ENCODE results near the gene NPM3. TPM values are rescaled to one million over a fixed set of nuclear protein-coding genes. Genes with fewer than 3 reads are reported as not detected.
A peak's percentile ranks its signal among the peaks of the same experiment; 100 is the strongest.
"Not testable (repeated sequence)": the region's sequence is repeated elsewhere in the genome, so short reads cannot be mapped to it uniquely, and the experiment has no call there.

NPM3 gene
- total RNA-seq, 1 donor: 64.8 TPM

GRCh38 chr10:101797403-101798059, 14.3 kb upstream of the NPM3 start:
- Histone ChIP-seq H3K79me2 (ENCODE audit: insufficient read depth, low read length) (peaks cover 84% of the 10 kb centered on the region), H2AFZ (ENCODE audit: low read length) (no peak overlapping the region), H3K36me3 (ENCODE audit: insufficient read depth, low read length) (peaks cover 96% of the 10 kb centered on the region), H3K4me3 (ENCODE audit: insufficient read depth, low read length) (no peak overlapping the region), H3K9me3 (ENCODE audit: low read depth, low read length) (no peaks in the 10 kb centered on the region), H3K4me2 (ENCODE audit: insufficient read depth, low read length) (no peak overlapping the region), H3K27ac (ENCODE audit: low read depth, low read length) (no peak overlapping the region), H3K27me3 (ENCODE audit: insufficient read depth, low read length) (no peaks in the 10 kb centered on the region), H3K4me1 (ENCODE audit: insufficient read depth, low read length) (no peaks in the 10 kb centered on the region), H4K20me1 (ENCODE audit: insufficient read depth, low read length) (peaks cover 54% of the 10 kb centered on the region)
- no peak for TF ChIP-seq CTCF (IDR thresholded peaks at IDR 0.05; ENCODE audit: extremely low read depth, low read depth, low read length)
- DNase-seq (ENCODE audit: insufficient read length, low spot score, missing footprints): peak; percentile 1

GRCh38 chr10:101793526-101793925, 10.3 kb upstream of the NPM3 start:
- no peaks in the 10 kb centered on the region for H3K27me3 ChIP-seq (ENCODE audit: insufficient read depth, low read length)
- H3K79me2 ChIP-seq (ENCODE audit: insufficient read depth, low read length): peaks cover 57% of the 10 kb centered on the region
- H3K27ac ChIP-seq (ENCODE audit: low read depth, low read length): no peak overlapping the region
- H2AFZ ChIP-seq (ENCODE audit: low read length): no peak overlapping the region
- peaks cover 41% of the 10 kb centered on the region for H4K20me1 ChIP-seq (ENCODE audit: insufficient read depth, low read length)
- peaks cover 91% of the 10 kb centered on the region for H3K36me3 ChIP-seq (ENCODE audit: insufficient read depth, low read length)
- H3K4me2 ChIP-seq (ENCODE audit: insufficient read depth, low read length): no peak overlapping the region
- H3K4me1 ChIP-seq (ENCODE audit: insufficient read depth, low read length): no peaks in the 10 kb centered on the region
- no peaks in the 10 kb centered on the region for H3K9me3 ChIP-seq (ENCODE audit: low read depth, low read length)
- H3K4me3 ChIP-seq (ENCODE audit: insufficient read depth, low read length): no peak overlapping the region
- TF ChIP-seq CTCF (IDR thresholded peaks at IDR 0.05; ENCODE audit: extremely low read depth, low read depth, low read length): no peak
- DNase-seq (ENCODE audit: insufficient read length, low spot score, missing footprints): peak; percentile 32

- no peak overlapping the region for H3K4me2 ChIP-seq (ENCODE audit: insufficient read depth, low read length)
- H4K20me1 ChIP-seq (ENCODE audit: insufficient read depth, low read length): peaks cover 21% of the 10 kb centered on the region
- H3K79me2 ChIP-seq (ENCODE audit: insufficient read depth, low read length): peaks cover 37% of the 10 kb centered on the region
- H3K4me3 ChIP-seq (ENCODE audit: insufficient read depth, low read length): no peak overlapping the region
- H2AFZ ChIP-seq (ENCODE audit: low read length): no peak overlapping the region
- no peak for DNase-seq (ENCODE audit: insufficient read length, low spot score, missing footprints)
- H3K27ac ChIP-seq (ENCODE audit: low read depth, low read length): no peak overlapping the region
- TF ChIP-seq CTCF (IDR thresholded peaks at IDR 0.05; ENCODE audit: extremely low read depth, low read depth, low read length): no peak
- H3K9me3 ChIP-seq (ENCODE audit: low read depth, low read length): no peaks in the 10 kb centered on the region
- no peaks in the 10 kb centered on the region for H3K27me3 ChIP-seq (ENCODE audit: insufficient read depth, low read length)
- no peaks in the 10 kb centered on the region for H3K4me1 ChIP-seq (ENCODE audit: insufficient read depth, low read length)
- H3K36me3 ChIP-seq (ENCODE audit: insufficient read depth, low read length): peaks cover 87% of the 10 kb centered on the region
Observed at GRCh38 chr10:101789686-101790085, 6.4 kb upstream of the NPM3 start.

- peaks cover 17% of the 10 kb centered on the region for H4K20me1 ChIP-seq (ENCODE audit: insufficient read depth, low read length)
- H3K4me3 ChIP-seq (ENCODE audit: insufficient read depth, low read length); H3K4me2 ChIP-seq (ENCODE audit: insufficient read depth, low read length); DNase-seq (ENCODE audit: insufficient read length, low spot score, missing footprints); H3K27ac ChIP-seq (ENCODE audit: low read depth, low read length); H3K4me1 ChIP-seq (ENCODE audit: insufficient read depth, low read length); H3K27me3 ChIP-seq (ENCODE audit: insufficient read depth, low read length); H2AFZ ChIP-seq (ENCODE audit: low read length); H3K9me3 ChIP-seq (ENCODE audit: low read depth, low read length): not testable (repeated sequence)
- H3K79me2 ChIP-seq (ENCODE audit: insufficient read depth, low read length): peaks cover 34% of the 10 kb centered on the region
- peaks cover 87% of the 10 kb centered on the region for H3K36me3 ChIP-seq (ENCODE audit: insufficient read depth, low read length)
Observed at GRCh38 chr10:101789231-101789630, 6.0 kb upstream of the NPM3 start.
